Panc1 (cell line): Measurements from ENCODE around the gene GNB1. TPM values are rescaled to one million over a fixed set of nuclear protein-coding genes. Genes with fewer than 3 reads are reported as not detected.

ENCODE experiments used
- ATAC-seq: fragments of 200-7000 bp; cut with Tn5 transposase; 2 replicates; pipeline ENCODE4 v1.9.1; 2020; ENCODE audit warnings: mild to moderate bottlenecking, moderate library complexity
- BruUV-seq: library from RNA; stranded (reverse); fragments of 400-500 nt; replicated peaks from 2 replicates; lab custom pipeline; 2021; lab: Mats Ljungman, UMichigan
- CTCF ChIA-PET: fragments of 300-600 bp; sonication (Branson Sonifier 250); formaldehyde crosslinking; loops from one replicate; lab custom pipeline; 2022; ENCODE audit warnings: antibody characterized with exemption; lab: Charles Lee
- POLR2A ChIA-PET: fragments of 300-600 bp; sonication (Branson Sonifier 250); formaldehyde crosslinking; loops from one replicate; lab custom pipeline; 2022; ENCODE audit warnings: antibody characterized with exemption; lab: Charles Lee
- DNase-seq: peaks from one replicate; pipeline ENCODE4 v3.0.0-alpha.2; 2010; ENCODE audit warnings: low read depth, low spot score
- H3K27ac ChIP-seq: 2 replicates; pipeline ENCODE4 v1.5.1; 2011; ENCODE audit warnings: mild to moderate bottlenecking, low read length, inconsistent platforms
- H3K27me3 ChIP-seq: fragments of 200-500 bp; sonication (Bioruptor generic); 2 replicates; pipeline ENCODE4 v1.6.0; 2014; ENCODE audit warnings: low read length, inconsistent platforms; ENCODE audit not compliant: control insufficient read depth, insufficient read depth
- H3K36me3 ChIP-seq: fragments of 200-500 bp; sonication (Bioruptor generic); 2 replicates; pipeline ENCODE4 v1.5.1; 2014; ENCODE audit warnings: inconsistent platforms, mild to moderate bottlenecking, low read length, moderate library complexity; ENCODE audit not compliant: control insufficient read depth, insufficient read depth
- H3K4me1 ChIP-seq: 2 replicates; pipeline ENCODE4 v1.5.1; 2011; ENCODE audit warnings: inconsistent platforms, mild to moderate bottlenecking, low read length, moderate library complexity; ENCODE audit not compliant: control insufficient read depth, insufficient read depth
- H3K4me3 ChIP-seq, 2 experiments: 2 replicates each; pipeline ENCODE4 v1.5.1; 2011 to 2012; ENCODE audit warnings: low read depth in 2 of 2, low read length in 2 of 2, mild to moderate bottlenecking in 2 of 2, inconsistent platforms in 1 of 2, moderate library complexity in 1 of 2
- H3K9me3 ChIP-seq: fragments of 200-500 bp; sonication (Bioruptor generic); 2 replicates; pipeline ENCODE4 v1.5.1; 2014; ENCODE audit warnings: low read depth, mild to moderate bottlenecking, inconsistent platforms, low read length, moderate library complexity; ENCODE audit not compliant: control insufficient read depth, insufficient read depth
- POLR2AphosphoS5 ChIP-seq: IDR thresholded peaks from 2 replicates; pipeline ENCODE4 v1.6.1; 2012; ENCODE audit warnings: mild to moderate bottlenecking, low read depth, low read length, moderate library complexity
- SIN3A ChIP-seq: IDR thresholded peaks from 2 replicates; pipeline ENCODE4 v1.6.1; 2012; ENCODE audit warnings: low read depth, mild to moderate bottlenecking, low read length, moderate library complexity, borderline replicate concordance; ENCODE audit not compliant: insufficient read depth
- TCF7L2 ChIP-seq: IDR thresholded peaks from 2 replicates; pipeline ENCODE4 v1.6.1; 2011; ENCODE audit warnings: mild to moderate bottlenecking, low read depth, low read length, inconsistent platforms
- in situ Hi-C: cut with HindIII; loops from 2 replicates; pipeline ENCODE4 v1.10.0; 2016; ENCODE audit warnings: low sequenced_read_pairs, low pct_unique_long_range_greater_than_20kb
- intact Hi-C: fragments of 100-400 bp; cut with micrococcal nuclease; formaldehyde crosslinking; loops from one replicate; pipeline ENCODE4 v1.10.0; 2022; ENCODE audit not compliant: unreplicated experiment
- total RNA-seq: library from RNA; stranded (reverse); gene quantifications from one replicate; pipeline ENCODE4 v1.2.1, GENCODE V29; 2021; ENCODE audit not compliant: unreplicated experiment
- TF ChIP-seq, protein P1 (sequence below): fragments of 450-650 bp; IDR thresholded peaks from 2 replicates; pipeline ENCODE4 v1.5.1; 2017; ENCODE audit warnings: mild to moderate bottlenecking
- TF ChIP-seq, protein P2 (sequence below), 2 experiments: IDR thresholded peaks; 2 replicates each; pipeline ENCODE4 v1.6.1; 2011 to 2012; ENCODE audit warnings: low read depth in 2 of 2, control low read depth in 1 of 2, low read length in 1 of 2, mild to moderate bottlenecking in 1 of 2, moderate library complexity in 1 of 2; ENCODE audit not compliant: insufficient read depth in 1 of 2

Gene GNB1
- total RNA-seq, 1 experiment from 2014 or later: 499 TPM

- BruUV-seq: no TSS peak
- TF ChIP-seq POLR2AphosphoS5: no peak
- TF ChIP-seq, protein P1, sequence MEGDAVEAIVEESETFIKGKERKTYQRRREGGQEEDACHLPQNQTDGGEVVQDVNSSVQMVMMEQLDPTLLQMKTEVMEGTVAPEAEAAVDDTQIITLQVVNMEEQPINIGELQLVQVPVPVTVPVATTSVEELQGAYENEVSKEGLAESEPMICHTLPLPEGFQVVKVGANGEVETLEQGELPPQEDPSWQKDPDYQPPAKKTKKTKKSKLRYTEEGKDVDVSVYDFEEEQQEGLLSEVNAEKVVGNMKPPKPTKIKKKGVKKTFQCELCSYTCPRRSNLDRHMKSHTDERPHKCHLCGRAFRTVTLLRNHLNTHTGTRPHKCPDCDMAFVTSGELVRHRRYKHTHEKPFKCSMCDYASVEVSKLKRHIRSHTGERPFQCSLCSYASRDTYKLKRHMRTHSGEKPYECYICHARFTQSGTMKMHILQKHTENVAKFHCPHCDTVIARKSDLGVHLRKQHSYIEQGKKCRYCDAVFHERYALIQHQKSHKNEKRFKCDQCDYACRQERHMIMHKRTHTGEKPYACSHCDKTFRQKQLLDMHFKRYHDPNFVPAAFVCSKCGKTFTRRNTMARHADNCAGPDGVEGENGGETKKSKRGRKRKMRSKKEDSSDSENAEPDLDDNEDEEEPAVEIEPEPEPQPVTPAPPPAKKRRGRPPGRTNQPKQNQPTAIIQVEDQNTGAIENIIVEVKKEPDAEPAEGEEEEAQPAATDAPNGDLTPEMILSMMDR: no peak
- TF ChIP-seq, protein P2, sequence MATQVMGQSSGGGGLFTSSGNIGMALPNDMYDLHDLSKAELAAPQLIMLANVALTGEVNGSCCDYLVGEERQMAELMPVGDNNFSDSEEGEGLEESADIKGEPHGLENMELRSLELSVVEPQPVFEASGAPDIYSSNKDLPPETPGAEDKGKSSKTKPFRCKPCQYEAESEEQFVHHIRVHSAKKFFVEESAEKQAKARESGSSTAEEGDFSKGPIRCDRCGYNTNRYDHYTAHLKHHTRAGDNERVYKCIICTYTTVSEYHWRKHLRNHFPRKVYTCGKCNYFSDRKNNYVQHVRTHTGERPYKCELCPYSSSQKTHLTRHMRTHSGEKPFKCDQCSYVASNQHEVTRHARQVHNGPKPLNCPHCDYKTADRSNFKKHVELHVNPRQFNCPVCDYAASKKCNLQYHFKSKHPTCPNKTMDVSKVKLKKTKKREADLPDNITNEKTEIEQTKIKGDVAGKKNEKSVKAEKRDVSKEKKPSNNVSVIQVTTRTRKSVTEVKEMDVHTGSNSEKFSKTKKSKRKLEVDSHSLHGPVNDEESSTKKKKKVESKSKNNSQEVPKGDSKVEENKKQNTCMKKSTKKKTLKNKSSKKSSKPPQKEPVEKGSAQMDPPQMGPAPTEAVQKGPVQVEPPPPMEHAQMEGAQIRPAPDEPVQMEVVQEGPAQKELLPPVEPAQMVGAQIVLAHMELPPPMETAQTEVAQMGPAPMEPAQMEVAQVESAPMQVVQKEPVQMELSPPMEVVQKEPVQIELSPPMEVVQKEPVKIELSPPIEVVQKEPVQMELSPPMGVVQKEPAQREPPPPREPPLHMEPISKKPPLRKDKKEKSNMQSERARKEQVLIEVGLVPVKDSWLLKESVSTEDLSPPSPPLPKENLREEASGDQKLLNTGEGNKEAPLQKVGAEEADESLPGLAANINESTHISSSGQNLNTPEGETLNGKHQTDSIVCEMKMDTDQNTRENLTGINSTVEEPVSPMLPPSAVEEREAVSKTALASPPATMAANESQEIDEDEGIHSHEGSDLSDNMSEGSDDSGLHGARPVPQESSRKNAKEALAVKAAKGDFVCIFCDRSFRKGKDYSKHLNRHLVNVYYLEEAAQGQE (IDR thresholded peaks at IDR 0.05; ENCODE audit: insufficient read depth in 1 of 2, low read depth in 2 of 2, low read length in 1 of 2): no peak
- TF ChIP-seq SIN3A: no peak
- no peak for TF ChIP-seq TCF7L2
- ATAC-seq (no peak), DNase-seq (no peak)
- no peaks in the 10 kb centered on the region for H3K4me1 ChIP-seq
- no peaks in the 10 kb centered on the region for H3K9me3 ChIP-seq
- intact Hi-C loops (no loop called here), in situ Hi-C loops (no loop called here)
- no peak overlapping the region for H3K27ac ChIP-seq
- no peaks in the 10 kb centered on the region for H3K27me3 ChIP-seq
- no peaks in the 10 kb centered on the region for H3K36me3 ChIP-seq
- CTCF ChIA-PET: no interaction called here
- no peak overlapping the region for H3K4me3 ChIP-seq
- POLR2A ChIA-PET: no interaction called here
Observed at GRCh38 chr1:1921459-1921862, 30.6 kb upstream of the GNB1 start.

DNA sequence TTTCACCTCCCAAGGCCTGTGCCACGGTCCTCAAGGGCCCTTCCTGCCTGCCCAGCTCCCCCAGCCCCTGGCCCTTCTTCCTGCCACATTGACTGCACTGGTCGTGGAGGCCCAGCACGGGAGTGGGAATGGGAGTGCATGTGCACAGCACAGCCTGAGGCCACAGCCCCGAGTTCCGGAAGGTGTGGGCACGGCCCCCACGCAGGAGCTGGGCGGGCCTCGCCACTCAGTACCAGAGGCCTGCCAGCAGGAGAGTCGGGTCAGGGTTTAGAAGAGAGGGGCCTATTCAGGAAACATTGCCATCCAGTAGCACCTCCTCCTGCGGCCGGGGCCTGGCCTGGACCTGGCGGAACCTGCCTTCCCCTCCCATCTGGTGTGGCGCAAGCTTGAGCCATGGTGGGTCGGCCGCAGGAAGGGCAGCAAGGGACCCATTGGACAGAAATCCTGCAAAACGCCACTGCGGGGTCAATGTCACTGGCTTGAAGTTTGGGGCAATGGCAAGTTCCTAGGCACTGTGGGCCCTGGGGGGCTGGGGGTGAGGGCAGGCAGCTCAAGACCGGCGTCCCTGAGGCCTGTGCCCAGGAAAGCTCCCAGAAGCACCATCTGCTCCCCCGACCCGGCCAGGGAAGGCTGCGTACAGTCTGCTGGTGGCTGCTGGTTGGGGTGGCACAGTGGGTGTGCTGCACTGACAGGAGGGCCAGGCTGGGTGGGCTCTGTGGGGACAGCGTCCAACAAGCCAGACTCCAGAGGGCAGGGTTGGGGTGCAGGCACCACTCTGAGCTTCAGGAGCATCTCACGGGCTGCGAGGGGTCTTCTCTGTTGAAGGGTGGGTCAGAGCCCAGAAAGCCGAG lies 29.9 kb upstream of the GNB1 start:
- CTCF ChIA-PET: no interaction called here
- POLR2A ChIA-PET: no interaction called here
- Histone ChIP-seq H3K4me1 (no peaks in the 10 kb centered on the region), H3K9me3 (no peaks in the 10 kb centered on the region), H3K36me3 (no peaks in the 10 kb centered on the region), H3K27me3 (no peaks in the 10 kb centered on the region), H3K4me3 (no peak overlapping the region), H3K27ac (no peak overlapping the region)
- in situ Hi-C loops: no loop called here
- intact Hi-C loops: no loop called here
- TF ChIP-seq POLR2AphosphoS5 (no peak), SIN3A (no peak), TCF7L2 (no peak)
- TF ChIP-seq, protein P2 (IDR thresholded peaks at IDR 0.05; ENCODE audit: insufficient read depth in 1 of 2, low read depth in 2 of 2, low read length in 1 of 2): no peak
- TF ChIP-seq, protein P1: no peak
- no peak for DNase-seq
- ATAC-seq: no peak
- BruUV-seq: no TSS peak
